SK-N-SH treated with all-trans-retinoic acid at 6 μM for 48 hours (cell line): Measurements from ENCODE around the gene NPIPB6.

Experiments used
- ATAC-seq: fragments of 200-7000 bp; cut with Tn5 transposase; 3 replicates; pipeline ENCODE4 v1.9.1; 2020; ENCODE audit warnings: mild to moderate bottlenecking, moderate library complexity
- ARNTL ChIP-seq: fragments of 450-650 bp; formaldehyde crosslinking; IDR thresholded peaks from 2 replicates; pipeline ENCODE4 v1.5.0; 2020; ENCODE audit warnings: low read depth, mild to moderate bottlenecking, moderate library complexity, borderline replicate concordance
- BACH2 ChIP-seq: fragments of 250-450 bp; sonication (Bioruptor Pico); IDR thresholded peaks from 2 replicates; pipeline ENCODE4 v1.9.0; 2021; ENCODE audit warnings: mild to moderate bottlenecking, borderline replicate concordance
- CREB5 ChIP-seq: fragments of 250-450 bp; sonication (Bioruptor Pico); IDR thresholded peaks from 2 replicates; pipeline ENCODE4 v1.5.1; 2020; ENCODE audit warnings: low read depth, mild to moderate bottlenecking, moderate library complexity
- CSDC2 ChIP-seq: fragments of 250-450 bp; sonication (Bioruptor Pico); IDR thresholded peaks from 2 replicates; pipeline ENCODE4 v1.5.0; 2020; ENCODE audit warnings: mild to moderate bottlenecking, moderate library complexity
- CSRNP3 ChIP-seq: fragments of 250-450 bp; sonication (Bioruptor Pico); IDR thresholded peaks from 2 replicates; pipeline ENCODE4 v1.5.1; 2021; ENCODE audit warnings: mild to moderate bottlenecking, moderate library complexity
- ESRRG ChIP-seq: fragments of 250-450 bp; sonication (Bioruptor Pico); IDR thresholded peaks from 2 replicates; pipeline ENCODE4 v1.6.1; 2021; ENCODE audit warnings: mild to moderate bottlenecking
- GLIS3 ChIP-seq: fragments of 250-450 bp; sonication (Bioruptor Pico); IDR thresholded peaks from 2 replicates; pipeline ENCODE4 v1.5.0; 2020; ENCODE audit warnings: mild to moderate bottlenecking, moderate library complexity
- ISL1 ChIP-seq: fragments of 250-450 bp; sonication (Bioruptor Pico); IDR thresholded peaks from 2 replicates; pipeline ENCODE4 v2.1.2; 2022; ENCODE audit warnings: mild to moderate bottlenecking, moderate library complexity
- OSR1 ChIP-seq: fragments of 250-450 bp; sonication (Bioruptor Pico); IDR thresholded peaks from 2 replicates; pipeline ENCODE4 v1.8.0; 2022; ENCODE audit warnings: moderate library complexity, mild to moderate bottlenecking, inconsistent platforms
- POU6F1 ChIP-seq: fragments of 250-450 bp; sonication (Bioruptor Pico); IDR thresholded peaks from 2 replicates; pipeline ENCODE4 v1.8.0; 2021; ENCODE audit warnings: low read depth, mild to moderate bottlenecking, moderate library complexity, borderline replicate concordance
- PPARA ChIP-seq: fragments of 250-450 bp; sonication (Bioruptor Pico); IDR thresholded peaks from 2 replicates; pipeline ENCODE4 v1.5.0; 2020; ENCODE audit warnings: mild to moderate bottlenecking, borderline replicate concordance
- RARB ChIP-seq: fragments of 250-450 bp; sonication (Bioruptor Pico); IDR thresholded peaks from 2 replicates; pipeline ENCODE4 v1.8.0; 2021; ENCODE audit warnings: mild to moderate bottlenecking, moderate library complexity
- SNAI2 ChIP-seq: fragments of 250-450 bp; sonication (Bioruptor Pico); IDR thresholded peaks from 2 replicates; pipeline ENCODE4 v1.5.0; 2020; ENCODE audit warnings: mild to moderate bottlenecking, moderate library complexity
- TCF4 ChIP-seq: fragments of 250-450 bp; sonication (Bioruptor Pico); IDR thresholded peaks from 2 replicates; pipeline ENCODE4 v1.8.0; 2021; ENCODE audit warnings: mild to moderate bottlenecking, moderate library complexity, borderline replicate concordance
- TOX ChIP-seq: fragments of 250-450 bp; sonication (Bioruptor Pico); IDR thresholded peaks from 2 replicates; pipeline ENCODE4 v1.8.0; 2021; ENCODE audit warnings: mild to moderate bottlenecking, moderate library complexity, borderline replicate concordance
- ZC3H10 ChIP-seq: fragments of 250-450 bp; sonication (Bioruptor Pico); IDR thresholded peaks from 2 replicates; pipeline ENCODE4 v1.5.1; 2021; ENCODE audit warnings: mild to moderate bottlenecking, moderate library complexity
- ZFP30 ChIP-seq: fragments of 450-650 bp; formaldehyde crosslinking; IDR thresholded peaks from 2 replicates; pipeline ENCODE4 v1.5.0; 2022; ENCODE audit warnings: mild to moderate bottlenecking, moderate library complexity
- ZNF565 ChIP-seq: fragments of 450-650 bp; formaldehyde crosslinking; conservative IDR thresholded peaks from 2 replicates; pipeline ENCODE4 v1.5.0; 2020; ENCODE audit warnings: low read depth, mild to moderate bottlenecking, moderate library complexity
- ZNF70 ChIP-seq: fragments of 450-650 bp; formaldehyde crosslinking; IDR thresholded peaks from 2 replicates; pipeline ENCODE4 v1.5.0; 2020; ENCODE audit warnings: mild to moderate bottlenecking, moderate library complexity
- ZNF8 ChIP-seq: fragments of 450-650 bp; formaldehyde crosslinking; IDR thresholded peaks from 2 replicates; pipeline ENCODE4 v1.5.0; 2020; ENCODE audit warnings: mild to moderate bottlenecking, moderate library complexity
- TF ChIP-seq, protein P1 (sequence below): fragments of 250-450 bp; sonication (Bioruptor Pico); IDR thresholded peaks from 2 replicates; pipeline ENCODE4 v1.8.0; 2020; ENCODE audit warnings: mild to moderate bottlenecking, moderate library complexity, borderline replicate concordance

The NPIPB6 gene

GRCh38 chr16:28316054-28316453 lies 47.3 kb downstream of the NPIPB6 start:
- ATAC-seq, result no peak
- TF ChIP-seq ARNTL (CRISPR knock-in tag) (no peak), CREB5 (CRISPR knock-in tag) (no peak), PPARA (CRISPR knock-in tag) (no peak), POU6F1 (no peak), SNAI2 (CRISPR knock-in tag) (no peak), TOX (no peak), CSRNP3 (no peak), ZC3H10 (CRISPR knock-in tag) (no peak), ISL1 (CRISPR knock-in tag) (no peak)

DNA sequence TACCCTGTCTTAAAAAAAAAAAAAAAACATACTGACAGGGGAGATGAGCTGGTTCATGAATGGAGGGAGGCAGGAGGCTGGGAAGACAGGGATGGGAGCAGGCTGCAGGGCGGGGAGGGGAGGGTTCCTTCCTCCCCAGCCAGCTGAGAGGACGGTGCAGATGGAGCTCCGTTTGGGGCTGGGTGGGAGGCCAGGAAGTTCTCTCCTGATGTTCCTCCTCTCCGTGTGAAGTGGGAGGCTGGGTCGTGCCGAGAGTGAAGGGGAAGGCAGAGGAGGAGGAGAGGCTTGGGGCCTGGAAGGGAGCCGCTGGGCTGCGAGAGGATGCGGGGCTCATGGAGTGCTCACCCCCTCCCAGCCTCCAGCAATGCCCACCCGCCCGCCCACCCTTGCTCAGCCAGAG lies 49.7 kb downstream of the NPIPB6 start:
- TF ChIP-seq ZNF565 (CRISPR knock-in tag), result no peak
- TF ChIP-seq BACH2 (CRISPR knock-in tag), result no peak
- TF ChIP-seq GLIS3 (CRISPR knock-in tag), result no peak
- no peak for TF ChIP-seq ESRRG (CRISPR knock-in tag)
- no peak for ATAC-seq

GRCh38 chr16:28312327-28312726 lies 51.0 kb downstream of the NPIPB6 start:
- TF ChIP-seq RARB (CRISPR knock-in tag) (no peak), CSDC2 (CRISPR knock-in tag) (no peak), ZFP30 (CRISPR knock-in tag) (no peak), ZNF565 (CRISPR knock-in tag) (no peak), TCF4 (CRISPR knock-in tag) (no peak), CSRNP3 (no peak), ZNF8 (CRISPR knock-in tag) (no peak), GLIS3 (CRISPR knock-in tag) (no peak), TOX (no peak), BACH2 (CRISPR knock-in tag) (no peak), OSR1 (CRISPR knock-in tag) (no peak), ESRRG (CRISPR knock-in tag) (no peak), ISL1 (CRISPR knock-in tag) (no peak), POU6F1 (no peak), SNAI2 (CRISPR knock-in tag) (no peak), CREB5 (CRISPR knock-in tag) (no peak), PPARA (CRISPR knock-in tag) (no peak), ARNTL (CRISPR knock-in tag) (no peak), ZNF70 (CRISPR knock-in tag) (no peak)
- TF ChIP-seq, protein P1, sequence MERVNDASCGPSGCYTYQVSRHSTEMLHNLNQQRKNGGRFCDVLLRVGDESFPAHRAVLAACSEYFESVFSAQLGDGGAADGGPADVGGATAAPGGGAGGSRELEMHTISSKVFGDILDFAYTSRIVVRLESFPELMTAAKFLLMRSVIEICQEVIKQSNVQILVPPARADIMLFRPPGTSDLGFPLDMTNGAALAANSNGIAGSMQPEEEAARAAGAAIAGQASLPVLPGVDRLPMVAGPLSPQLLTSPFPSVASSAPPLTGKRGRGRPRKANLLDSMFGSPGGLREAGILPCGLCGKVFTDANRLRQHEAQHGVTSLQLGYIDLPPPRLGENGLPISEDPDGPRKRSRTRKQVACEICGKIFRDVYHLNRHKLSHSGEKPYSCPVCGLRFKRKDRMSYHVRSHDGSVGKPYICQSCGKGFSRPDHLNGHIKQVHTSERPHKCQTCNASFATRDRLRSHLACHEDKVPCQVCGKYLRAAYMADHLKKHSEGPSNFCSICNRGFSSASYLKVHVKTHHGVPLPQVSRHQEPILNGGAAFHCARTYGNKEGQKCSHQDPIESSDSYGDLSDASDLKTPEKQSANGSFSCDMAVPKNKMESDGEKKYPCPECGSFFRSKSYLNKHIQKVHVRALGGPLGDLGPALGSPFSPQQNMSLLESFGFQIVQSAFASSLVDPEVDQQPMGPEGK, result no peak
- ATAC-seq, result no peak
